GM21423 (cell line): ENCODE data around the gene CEP57.
A peak's percentile ranks its signal among the peaks of the same experiment; 100 is the strongest.
"Not testable (repeated sequence)": the region's sequence is repeated elsewhere in the genome, so short reads cannot be mapped to it uniquely, and the experiment has no call there.

Experiments used
- ATAC-seq: cut with Tn5 transposase; IDR thresholded peaks from one replicate; pipeline ENCODE4 v1.9.1; 2021; ENCODE audit warnings: mild to moderate bottlenecking, moderate library complexity; ENCODE audit not compliant: unreplicated experiment

The CEP57 gene

GRCh38 chr11:95795627-95796295, 5.5 kb downstream of the CEP57 start:
- ATAC-seq = no peak

- no peak for ATAC-seq
These were observed 6.2 kb downstream of the CEP57 start for GRCh38 chr11:95796501-95796900.

- ATAC-seq = no peak
These were observed 9.2 kb downstream of the CEP57 start for GRCh38 chr11:95799546-95799945.

GRCh38 chr11:95800438-95800837, 10.1 kb downstream of the CEP57 start:
- no peak for ATAC-seq

- ATAC-seq = no peak
These were observed 12.5 kb downstream of the CEP57 start for GRCh38 chr11:95802806-95803205.

GRCh38 chr11:95803973-95804372, 13.7 kb downstream of the CEP57 start:
- ATAC-seq = no peak

- ATAC-seq = no peak
These were observed 15.6 kb downstream of the CEP57 start for GRCh38 chr11:95805869-95806268.

- ATAC-seq = not testable (repeated sequence)
These were observed 16.2 kb downstream of the CEP57 start for GRCh38 chr11:95806464-95806863.

GRCh38 chr11:95811052-95811451, 20.8 kb downstream of the CEP57 start:
- not testable (repeated sequence) for ATAC-seq

GRCh38 chr11:95816037-95816436, 25.7 kb downstream of the CEP57 start:
- ATAC-seq = no peak

- no peak for ATAC-seq
These were observed 31.3 kb downstream of the CEP57 start for GRCh38 chr11:95821640-95822039.

GRCh38 chr11:95827696-95828095, 37.4 kb downstream of the CEP57 start:
- ATAC-seq = no peak

GRCh38 chr11:95829580-95830259, 39.4 kb downstream of the CEP57 start:
- no peak for ATAC-seq

- no peak for ATAC-seq
These were observed 41.0 kb downstream of the CEP57 start for GRCh38 chr11:95831198-95831883.

GRCh38 chr11:95832763-95833162, 42.5 kb downstream of the CEP57 start:
- ATAC-seq = no peak

- no peak for ATAC-seq
These were observed 43.1 kb downstream of the CEP57 start for GRCh38 chr11:95833378-95833777.

GRCh38 chr11:95835351-95835750, 45.1 kb downstream of the CEP57 start:
- no peak for ATAC-seq

GRCh38 chr11:95835768-95836488, 45.6 kb downstream of the CEP57 start:
- peak; percentile 82 for ATAC-seq

GRCh38 chr11:95845167-95845566, 54.9 kb downstream of the CEP57 start:
- ATAC-seq = no peak

- ATAC-seq = peak; percentile 73
These were observed 59.0 kb downstream of the CEP57 start for GRCh38 chr11:95849087-95849825.

- no peak for ATAC-seq
These were observed 59.8 kb downstream of the CEP57 start for GRCh38 chr11:95850137-95850536.
